HG03378 (cell line): ENCODE data around the gene CRACR2A.

Experiments
- ATAC-seq: cut with Tn5 transposase; IDR thresholded peaks from one replicate; pipeline ENCODE4 v1.9.1; 2021; ENCODE audit warnings: mild to moderate bottlenecking, moderate library complexity; ENCODE audit not compliant: unreplicated experiment

CRACR2A gene

DNA sequence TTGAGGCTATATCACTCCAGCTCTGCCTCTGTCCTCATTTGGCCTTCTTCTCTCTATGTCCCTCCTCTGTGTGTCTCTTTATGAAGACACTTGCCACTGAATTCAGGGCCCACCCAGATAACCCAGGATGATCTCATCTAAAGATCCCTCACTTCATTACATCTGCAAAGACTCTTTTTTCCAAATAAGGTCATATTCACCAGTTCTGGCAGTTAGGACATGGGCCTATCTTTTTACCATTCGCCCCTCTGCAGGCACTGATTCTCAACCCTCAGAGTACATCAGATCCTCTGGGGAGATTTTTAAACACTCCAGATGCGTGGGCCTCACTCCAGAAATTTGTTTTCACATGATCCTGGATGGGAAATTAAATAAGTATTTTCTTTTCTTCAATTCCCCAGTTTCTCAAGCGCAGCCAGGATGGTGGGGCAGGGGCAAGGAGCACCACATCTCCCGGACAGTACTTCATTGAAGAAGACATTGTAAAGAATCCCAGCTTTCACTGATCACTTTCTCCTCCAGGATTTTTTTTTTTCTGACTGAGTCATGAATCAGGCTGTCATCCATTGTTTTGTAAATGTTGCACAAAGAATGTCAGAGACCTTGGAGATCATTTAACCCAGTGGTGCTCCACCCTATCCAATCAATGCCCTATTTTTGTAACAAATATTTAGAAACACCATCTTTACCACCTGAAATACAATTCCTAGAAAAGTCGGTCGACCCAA lies 27.4 kb downstream of the CRACR2A start:
- no peak for ATAC-seq

DNA sequence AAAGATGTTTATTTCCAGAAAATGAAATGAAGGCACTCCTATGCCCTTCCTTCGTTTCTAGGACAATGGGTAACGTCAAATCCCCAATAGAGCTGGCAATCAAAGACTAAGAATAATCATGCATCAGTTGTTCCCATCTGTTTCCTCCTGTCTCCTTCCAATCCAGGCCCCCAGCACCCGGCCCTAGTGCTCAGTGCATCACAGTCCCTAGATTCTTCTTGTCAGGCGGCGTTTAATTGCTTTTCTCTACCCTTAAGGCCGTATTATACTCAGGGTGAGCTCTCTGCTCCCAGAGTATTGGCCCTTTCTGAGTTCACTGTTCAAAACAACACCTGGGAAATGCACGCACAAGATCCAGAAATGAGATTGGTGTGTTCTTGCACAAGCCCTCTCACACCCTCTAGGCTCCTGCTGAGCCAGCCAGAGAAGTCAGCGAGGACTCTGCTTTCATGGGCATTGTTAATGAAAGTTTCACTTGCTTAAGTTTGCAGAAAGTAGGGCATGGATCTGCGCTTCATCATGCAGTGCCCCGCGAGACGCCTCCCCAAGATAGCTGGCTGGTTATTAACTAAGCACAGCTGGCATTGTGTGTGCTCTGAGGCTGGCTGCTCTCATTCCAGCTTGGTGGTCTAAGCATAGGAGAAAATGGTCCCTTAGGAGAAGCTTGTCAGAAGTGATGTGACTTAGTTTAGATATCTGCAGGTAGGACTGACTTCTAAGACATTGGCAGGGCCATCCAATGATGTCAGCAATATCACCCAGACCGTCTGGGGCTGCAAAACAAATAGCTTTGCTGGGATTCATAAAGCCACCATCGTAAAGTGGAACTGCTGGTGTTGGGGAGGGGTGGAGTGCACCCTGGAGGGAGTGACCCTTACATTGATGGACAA lies 28.7 kb downstream of the CRACR2A start:
- ATAC-seq: no peak

DNA sequence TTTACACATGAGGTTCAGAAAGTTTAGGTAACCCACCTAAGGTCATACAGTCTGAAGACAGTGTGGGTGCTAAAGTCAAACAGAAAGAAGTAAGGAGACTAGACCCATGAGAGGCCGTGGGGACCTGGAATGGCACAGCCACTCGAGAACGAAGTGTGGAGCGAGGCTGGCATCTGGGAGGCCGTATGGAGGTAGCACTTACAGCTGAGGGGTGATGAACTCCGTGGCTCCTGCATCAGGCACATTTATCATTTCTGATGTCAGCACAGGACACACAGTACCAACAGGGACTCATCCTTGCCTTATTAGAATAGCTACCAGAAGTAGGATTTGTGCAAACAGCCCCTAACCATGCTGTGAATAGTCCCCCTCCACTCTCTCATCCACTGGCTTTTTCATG lies 30.5 kb downstream of the CRACR2A start:
- no peak for ATAC-seq

DNA sequence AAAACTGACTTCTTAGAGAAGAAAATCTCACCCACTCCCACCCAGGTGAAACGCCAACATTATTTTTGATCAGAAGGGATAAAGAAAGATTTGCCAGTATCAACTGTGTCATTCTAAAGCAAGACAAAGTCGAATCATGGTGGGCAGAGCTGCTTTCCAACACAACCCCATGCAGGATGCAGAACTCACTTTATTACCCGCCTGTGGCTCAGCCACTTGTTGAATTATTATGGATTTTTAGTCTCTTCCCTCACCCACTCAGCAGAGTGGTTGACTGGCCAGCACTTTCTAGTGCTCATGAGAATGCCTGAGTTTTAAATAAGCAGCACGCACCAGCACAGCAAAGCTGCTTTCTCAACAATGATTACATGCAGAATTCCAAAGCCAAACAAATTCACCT lies 32.1 kb downstream of the CRACR2A start:
- ATAC-seq: no peak

DNA sequence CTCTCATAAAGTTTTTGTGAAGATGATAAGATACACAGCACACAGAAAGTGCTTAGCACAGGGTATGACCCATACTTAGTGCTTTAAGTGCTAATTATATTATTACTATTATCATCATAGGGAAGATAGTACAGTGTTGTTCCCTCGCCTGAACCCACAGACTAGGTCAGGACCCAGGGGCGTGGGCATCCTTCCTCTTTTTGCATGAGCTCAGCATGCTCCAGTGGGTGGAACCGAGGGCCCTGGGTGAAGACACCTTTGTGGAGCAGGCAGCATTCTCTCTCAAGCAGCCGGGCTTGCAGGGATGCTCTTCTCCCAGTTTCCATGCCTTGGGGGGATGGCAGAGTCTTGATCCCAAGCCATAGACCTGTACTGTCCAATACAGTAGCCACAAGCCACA lies 34.8 kb downstream of the CRACR2A start:
- ATAC-seq: no peak

DNA sequence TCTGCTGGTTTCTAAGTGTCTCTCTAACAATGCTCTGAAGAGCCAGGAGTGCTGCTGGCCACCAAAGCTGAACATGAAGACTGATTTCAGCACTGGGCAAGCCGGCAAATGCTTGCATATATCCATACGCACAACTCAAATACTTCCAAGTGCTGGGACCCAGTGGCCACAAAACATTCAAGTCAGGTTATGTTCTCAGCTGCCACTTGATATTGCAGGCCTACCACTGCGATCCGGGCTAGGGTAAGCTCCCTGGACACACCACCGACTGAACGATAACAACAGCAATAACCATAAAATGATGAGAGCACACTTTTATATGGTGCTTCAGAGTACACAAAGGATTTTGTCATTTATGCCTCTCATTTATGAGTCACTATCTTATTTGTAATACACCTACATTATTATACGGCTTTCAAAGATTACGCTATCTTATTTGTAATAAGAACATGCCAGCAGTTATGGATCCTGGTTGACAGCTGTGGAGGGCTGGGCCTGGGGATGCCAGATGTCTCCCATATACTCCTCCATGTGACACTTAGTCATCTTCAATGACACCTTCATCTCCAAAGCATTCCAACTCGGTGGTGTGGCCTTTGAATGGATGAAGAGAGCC lies 35.5 kb downstream of the CRACR2A start:
- no peak for ATAC-seq

DNA sequence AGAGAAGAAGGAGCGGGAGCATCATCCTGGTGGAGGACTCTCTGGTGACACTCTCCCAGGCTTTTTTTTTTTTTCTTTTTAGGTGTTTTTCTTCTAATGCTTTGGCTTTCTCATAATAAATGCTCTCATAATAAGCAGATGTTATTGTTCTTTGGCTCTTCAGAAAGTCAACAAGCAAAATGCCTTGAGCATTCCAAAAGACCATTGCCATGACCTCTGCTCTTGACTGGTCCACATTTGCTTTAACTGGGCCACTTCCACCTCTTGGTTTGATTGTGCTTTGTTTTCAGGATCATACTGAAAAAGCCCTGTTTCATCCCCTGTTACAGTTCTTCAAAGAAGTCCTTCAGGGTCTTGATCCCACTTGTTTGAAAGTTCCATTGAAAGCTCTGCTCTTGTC lies 36.9 kb downstream of the CRACR2A start:
- ATAC-seq: no peak

DNA sequence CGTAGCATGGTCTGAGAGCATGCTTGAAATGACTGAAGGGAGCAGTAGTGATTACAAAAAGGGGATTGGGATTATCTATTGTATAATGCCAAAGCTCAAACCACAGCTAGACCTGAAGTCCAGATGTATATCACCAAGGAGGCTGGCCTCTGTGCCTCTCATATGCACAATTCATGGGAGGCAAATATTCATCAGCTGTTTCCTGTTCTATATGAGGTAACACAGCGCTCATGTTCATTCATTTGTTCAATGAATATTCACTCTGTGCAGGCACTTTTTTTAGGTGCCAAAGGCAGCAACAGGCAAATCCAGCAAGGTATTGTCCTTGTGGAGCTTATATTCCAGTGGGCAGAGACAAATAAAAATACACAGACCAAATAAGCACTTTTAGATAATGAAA lies 39.0 kb downstream of the CRACR2A start:
- no peak for ATAC-seq

DNA sequence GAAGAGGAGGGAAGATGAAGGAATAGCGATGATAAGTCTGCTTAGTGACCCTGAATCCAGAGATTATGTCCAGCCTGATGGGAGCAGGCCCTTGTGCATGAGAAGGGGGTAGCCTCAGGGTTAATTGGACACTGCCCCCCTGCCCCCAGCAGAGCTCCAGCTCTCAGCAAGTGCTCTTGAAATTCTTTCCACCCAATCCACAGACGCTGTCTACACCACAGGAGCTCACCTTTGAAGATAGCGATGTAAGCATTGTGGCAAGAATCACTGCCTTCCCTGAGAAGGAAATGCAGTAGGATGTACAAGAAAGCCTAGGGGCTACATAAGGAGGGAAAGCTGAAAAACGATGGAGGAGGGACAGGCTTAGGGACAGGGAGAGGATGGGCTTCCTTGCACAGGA lies 39.4 kb downstream of the CRACR2A start:
- no peak for ATAC-seq

DNA sequence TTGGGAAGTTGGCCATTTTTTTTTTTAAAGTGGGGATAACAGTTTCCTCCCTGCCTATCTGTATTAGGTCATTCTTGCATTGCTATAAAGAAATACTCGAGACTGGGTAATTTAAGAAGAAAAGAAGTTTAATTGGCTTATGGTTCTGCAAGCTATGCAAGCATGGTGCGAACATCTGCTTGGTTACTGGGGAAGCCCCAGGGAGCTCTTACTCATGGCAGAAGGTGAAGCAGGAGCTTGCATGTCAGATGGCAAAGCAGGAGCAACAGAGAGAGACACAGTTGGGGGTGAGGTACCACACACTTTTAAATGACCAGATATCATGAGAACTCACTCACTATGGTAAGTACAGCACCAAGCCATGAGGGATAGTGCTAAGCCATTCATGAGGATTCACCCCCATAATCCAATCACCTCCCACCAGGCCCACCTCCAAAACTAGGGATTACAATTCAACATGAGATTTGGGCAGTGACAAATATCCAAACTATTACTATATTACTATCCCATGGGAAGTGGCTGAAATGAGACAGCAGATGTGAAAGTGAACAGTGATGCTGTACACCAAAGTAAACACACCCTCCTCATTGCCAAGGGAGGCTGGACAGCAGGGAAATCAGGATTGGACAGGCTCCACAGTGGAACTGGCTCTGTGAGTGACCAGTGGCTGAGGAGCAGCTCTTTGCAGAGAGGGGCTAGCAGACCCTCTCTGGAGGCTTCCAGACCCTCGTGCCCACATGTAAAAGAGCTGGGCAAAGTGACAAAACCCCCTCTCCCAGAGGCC lies 40.5 kb downstream of the CRACR2A start:
- ATAC-seq: no peak

DNA sequence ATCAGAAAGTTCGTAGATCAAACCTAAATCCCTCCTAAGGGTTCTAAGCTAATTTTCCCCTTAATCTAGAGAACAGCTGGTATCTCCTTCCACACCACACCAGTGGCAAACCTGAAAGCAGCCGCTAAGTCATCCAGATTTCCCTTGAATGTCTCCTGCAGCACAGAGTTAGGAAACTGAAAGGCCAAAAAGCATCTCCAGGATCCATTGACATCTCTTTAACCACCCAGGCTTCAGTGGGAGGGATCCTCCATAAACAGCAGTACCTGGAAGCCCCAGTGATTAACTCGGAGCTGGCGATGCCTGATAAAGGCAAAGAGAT lies 47.6 kb downstream of the CRACR2A start:
- ATAC-seq: no peak

DNA sequence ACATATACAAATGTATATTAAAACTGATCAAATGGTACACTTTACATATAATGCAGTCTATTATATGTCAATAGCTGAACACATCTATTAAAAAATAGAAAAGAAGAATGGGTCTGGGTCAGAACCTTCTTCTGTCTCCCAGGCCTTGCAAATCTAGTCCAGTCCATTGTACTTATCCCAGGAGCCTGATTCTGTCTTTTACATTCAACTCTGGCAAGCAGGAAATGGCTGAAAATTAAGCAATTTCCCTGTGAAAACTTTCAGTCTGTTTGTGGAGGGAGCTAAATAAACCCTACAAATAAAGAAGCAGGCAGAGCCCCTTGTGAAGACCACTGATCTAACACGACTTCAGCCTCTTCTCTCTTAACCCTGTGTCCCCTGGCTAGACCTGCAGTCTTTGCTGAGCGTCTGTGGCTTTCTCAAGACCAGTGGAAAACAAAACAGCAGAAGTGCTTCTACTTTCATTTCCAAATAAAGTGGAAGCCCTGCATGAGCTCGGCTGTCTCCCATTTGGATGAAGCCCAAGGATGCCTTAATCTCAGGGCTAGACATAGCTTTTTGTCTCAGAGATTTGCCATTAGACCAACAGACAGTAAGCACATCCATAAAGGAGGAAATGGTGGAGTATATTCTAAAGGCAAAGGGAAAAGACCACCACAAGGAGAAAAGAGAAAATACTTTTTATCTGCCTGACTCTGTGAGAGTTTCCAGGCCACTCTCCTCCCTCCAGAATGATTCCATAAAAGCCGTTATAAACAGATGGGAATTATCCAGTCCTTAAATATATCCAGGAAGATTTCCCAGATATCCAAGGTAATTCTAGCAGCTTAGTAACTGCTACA lies 48.2 kb downstream of the CRACR2A start:
- no peak for ATAC-seq

DNA sequence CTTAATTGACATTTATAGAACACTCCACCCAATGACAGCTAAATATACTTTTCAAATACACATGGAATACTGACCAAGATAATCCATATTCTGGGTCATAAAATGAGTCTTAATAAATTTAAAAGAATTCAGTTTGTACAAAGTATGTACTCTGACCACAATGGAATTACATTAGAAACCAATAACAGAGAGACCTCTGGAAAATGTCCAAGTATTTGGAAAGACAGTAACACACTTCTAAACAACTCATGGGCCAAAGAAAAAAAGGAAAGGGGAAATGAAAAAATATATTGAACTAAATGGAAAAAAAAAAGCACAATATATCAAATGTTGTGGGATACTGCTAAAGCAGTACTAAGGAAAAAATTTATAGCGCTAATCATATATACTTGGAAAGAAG lies 52.0 kb downstream of the CRACR2A start:
- no peak for ATAC-seq

DNA sequence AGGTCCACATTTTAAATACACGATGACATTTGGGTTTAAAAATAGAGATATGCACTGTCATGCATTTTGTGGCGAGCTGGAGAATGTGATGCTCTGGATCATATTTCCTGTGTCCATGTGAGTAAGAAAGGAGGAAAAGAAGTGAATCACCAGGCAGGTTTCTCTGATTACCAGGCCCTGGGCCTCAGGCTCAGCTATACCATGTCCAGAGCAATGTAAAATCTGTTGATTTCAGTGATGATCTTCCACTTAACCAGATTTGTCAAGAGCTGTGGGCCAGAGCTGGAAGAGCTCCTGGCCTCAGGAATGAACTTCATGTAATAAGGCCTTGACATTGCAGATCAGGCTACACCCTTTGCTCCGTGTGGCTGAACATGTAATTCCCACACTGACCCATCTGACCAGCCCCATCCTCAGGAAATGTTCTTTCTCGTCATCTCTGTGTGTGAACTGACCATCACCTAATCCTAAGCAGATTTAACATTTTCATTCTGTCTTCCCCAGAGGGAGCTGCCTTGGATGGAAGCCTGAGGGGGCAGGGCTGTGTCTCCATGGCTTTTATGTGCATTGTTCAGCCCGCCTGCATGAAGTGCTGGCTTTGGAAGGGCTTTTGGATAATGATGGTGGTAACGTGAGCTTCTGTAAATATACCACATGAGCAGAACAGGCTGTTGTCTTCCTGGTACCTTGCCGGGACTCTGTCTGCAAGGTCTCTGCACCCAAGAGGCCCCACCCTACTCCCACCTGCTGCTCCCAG lies 54.5 kb downstream of the CRACR2A start:
- ATAC-seq: no peak

DNA sequence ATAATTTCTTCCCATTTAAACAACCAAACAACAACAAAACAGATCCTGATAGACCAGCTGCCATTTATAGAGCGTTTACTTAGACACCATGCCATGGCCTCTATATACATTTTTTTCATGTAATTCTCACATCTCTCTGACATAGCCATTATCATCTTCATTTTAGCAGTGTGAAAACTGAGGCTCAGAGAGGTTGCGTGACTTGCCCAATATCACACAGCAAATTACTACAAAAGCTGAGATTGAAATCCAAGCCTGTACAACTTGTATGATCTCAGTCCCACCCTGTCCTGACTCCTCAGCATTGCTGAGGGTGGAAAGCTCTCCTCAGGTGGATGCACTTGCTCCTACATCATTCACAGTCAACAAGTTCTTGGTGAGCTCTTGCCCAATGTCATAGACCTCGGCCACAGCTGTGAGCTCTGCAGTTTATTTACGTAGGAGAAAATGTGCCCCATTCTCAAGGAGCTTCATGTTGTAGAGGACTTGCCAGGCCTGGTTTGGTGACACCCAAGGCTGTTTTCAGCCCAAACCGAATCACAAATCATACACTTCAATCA lies 55.5 kb downstream of the CRACR2A start:
- no peak for ATAC-seq

DNA sequence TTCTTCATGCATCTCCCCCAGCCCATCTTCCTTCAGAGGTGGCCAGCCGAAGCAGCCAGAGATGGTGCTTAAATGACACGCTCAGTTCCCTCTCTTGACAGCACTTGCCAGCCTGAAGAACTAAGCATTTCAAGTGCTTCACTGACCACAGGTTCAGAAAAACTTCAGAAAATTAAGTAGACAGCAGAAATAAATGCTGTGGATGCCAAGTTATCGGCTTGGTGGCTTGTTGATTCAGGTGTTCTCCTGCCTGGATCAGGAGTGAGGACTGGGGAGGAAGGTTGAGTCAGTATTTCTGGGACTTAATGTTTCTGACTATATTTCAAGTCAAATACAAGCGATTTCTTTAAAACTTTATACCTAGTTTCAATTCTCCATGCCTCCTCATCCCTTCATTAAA lies 58.2 kb downstream of the CRACR2A start:
- ATAC-seq: no peak

DNA sequence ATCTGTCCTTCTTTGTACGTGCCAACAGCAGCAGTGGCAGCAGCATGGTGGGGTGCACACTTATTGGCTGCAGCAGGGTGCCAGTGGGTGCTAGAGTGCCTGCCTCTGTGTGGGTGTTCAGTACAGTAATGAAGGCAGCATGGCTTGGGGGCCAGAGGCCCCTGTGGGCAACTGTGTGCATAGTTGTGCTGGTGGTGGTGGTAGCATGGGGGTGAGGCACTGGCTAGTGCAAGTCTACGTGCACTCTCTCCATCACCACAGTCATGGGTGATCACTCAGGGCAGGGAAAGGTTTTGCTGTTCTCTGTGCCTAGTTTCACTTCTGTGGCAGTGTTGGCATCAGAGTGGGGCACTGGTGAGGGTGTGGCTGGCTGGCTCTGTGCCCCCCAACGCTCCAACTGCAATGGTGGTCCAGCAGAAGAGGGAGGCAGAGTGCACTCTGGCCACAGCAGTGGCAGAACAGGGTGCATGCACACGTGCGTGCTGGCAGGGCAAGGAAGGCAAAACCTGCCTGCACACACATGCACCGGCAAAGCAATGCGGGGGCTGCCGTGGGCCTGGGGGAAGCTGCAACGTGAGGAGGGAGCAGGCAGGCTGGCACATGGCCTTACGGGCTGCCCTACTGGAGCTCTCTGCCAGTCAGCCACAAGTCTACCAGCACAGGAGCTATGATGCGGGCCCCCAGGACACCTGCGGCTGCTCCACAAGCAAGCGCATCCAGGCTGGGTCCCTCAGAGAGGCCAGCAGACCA lies 60.1 kb downstream of the CRACR2A start:
- ATAC-seq: no peak

DNA sequence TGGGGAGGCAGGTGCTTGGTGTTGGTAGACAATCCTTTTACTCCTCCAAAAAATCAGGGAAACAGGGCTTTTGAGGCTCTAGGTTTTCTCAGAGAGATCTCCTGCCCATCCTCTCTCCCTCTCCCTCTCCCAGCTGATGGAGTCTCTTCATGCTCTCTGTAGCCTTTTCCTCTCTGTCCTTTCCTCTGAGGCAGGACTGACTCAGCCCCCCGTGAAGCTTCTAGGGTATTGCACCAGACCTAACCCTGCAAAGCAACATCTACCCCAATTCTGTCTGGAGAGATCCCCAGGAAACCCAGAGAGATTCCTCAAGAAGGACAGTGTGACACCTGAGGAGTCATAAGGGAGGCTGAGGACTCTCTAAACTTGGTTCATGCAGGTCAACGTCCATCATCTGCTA lies 66.4 kb downstream of the CRACR2A start:
- ATAC-seq: no peak

DNA sequence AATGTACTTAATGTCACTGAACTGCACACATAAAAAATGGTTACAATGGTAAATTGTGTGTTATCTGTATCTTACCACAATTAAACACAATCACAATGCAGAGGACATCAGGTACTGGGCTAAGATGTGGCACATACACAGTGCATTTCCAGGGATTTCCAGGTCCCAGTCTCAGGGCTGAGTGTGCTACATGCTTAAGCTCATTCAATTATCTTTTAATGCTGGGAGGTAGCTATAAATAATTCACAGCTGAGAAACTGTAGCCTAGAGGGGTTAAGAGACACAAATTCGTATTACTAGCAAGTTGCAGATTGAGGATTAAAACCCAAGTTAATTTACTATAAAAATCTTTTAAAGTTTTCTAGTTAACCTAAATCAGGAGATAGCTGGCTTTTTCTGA lies 67.1 kb downstream of the CRACR2A start:
- no peak for ATAC-seq
